Putamen (tissue), 1 donor: ENCODE data around the gene DR1.
"Not testable (repeated sequence)": the region's sequence is repeated elsewhere in the genome, so short reads cannot be mapped to it uniquely, and the experiment has no call there.

Experiments used
- DNase-seq: peaks from one replicate; pipeline ENCODE4 v3.0.0-alpha.2; 2016; ENCODE audit warnings: low spot score

The DR1 gene

GRCh38 chr1:93386268-93386667 lies 40.6 kb downstream of the DR1 start:
- DNase-seq, result not testable (repeated sequence)

GRCh38 chr1:93394514-93394913 lies 48.8 kb downstream of the DR1 start:
- no peak for DNase-seq

DNA sequence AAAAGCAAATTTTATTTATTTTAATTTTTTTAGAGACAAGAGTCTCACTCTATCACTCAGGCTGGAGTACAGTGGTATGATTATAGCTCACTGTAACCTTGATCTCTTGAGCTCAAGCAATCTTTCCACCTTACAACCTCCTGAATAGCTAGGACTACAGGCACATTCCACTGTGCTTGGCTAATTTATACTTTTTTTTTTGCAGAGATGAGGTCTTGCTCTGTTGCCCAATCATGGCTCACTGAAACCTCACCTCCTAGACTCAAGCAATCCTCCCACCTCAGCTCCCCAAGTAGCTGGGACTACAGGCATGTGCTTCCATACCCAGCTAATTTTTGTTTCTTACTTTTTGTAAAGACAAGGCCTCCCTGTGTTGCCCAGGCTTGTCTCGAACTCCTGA lies 49.5 kb downstream of the DR1 start:
- no peak for DNase-seq

DNA sequence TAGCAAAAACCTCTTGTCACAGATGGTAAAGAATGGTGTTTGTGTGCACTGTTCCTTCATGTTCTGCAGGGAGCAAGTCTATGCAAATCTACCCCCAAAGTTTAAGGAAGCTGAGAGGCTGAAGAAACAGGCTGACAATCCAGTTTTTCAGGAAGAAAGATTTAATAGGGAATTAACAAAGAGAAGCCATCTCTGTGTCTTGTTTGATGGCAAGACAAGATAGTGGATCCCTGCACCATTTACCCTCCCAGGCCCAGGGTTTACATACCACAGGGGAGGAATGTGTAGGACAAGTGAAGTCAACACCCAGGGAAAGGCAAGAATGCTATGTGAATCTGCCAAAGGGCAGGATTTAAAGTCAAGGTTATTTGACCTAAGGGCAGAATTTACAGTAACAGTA lies 54.1 kb downstream of the DR1 start:
- DNase-seq, result no peak

DNA sequence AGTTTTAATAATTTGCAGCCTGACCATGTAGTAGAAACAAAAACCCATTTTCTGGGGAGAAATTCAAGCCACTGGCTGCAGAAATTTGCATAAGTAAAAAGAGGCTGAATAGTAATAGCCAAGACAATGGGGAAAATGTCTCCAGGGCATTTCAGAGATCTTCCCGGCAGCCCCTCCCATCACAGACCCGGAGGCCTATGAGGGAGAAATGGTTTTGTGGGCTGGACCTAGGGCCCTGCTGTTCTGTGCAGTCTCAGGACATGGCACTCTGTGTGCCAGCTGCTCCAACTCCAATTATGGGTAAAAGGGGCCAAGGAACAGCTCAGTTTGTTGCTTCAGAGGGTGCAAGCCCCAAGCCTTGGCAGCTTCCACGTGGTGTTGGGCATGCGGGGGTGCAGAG lies 62.5 kb downstream of the DR1 start:
- DNase-seq, result no peak

DNA sequence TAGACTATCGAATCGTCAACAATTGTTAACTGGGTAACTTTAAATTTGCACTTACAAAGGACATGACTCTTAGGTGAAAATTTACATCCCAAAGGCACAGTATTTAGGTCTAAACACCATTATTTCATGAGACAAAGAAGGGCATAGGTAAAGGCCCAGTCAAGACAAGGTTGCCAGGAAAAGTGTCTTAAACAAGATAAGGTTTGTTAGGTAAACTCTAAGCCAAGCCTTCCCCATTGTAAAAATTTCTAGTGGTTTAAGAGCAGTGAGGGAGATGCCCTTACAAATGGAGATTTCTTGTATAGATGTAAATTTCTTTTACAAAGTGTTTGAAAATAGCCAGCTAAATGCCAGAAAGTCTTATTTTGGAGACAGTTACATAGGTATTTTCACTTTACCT lies 65.3 kb downstream of the DR1 start:
- no peak for DNase-seq

GRCh38 chr1:93414749-93415148 lies 69.0 kb downstream of the DR1 start:
- no peak for DNase-seq

DNA sequence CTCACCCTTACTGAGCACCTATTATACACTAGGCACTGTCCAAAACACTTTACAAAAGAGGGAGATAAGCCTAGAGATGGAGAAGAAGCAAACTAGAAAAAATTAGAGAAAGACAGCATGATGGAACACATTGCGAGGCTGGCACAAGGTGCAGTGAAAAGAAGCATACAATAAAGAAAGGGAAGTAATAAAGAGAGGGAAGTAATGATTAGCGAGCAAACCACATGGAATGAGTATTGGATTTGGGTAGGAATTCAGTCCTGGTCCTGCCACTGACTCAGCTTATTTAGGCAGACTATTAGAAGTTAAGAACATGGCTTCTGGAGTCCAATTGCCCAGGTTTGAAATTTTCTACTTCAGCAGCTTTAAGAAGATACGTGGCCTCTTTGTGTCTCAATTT lies 69.6 kb downstream of the DR1 start:
- no peak for DNase-seq

GRCh38 chr1:93416183-93416582 lies 70.5 kb downstream of the DR1 start:
- no peak for DNase-seq
